GM20431 (cell line): ENCODE data around the gene KLF8.
"Not testable (repeated sequence)": the region's sequence is repeated elsewhere in the genome, so short reads cannot be mapped to it uniquely, and the experiment has no call there.

Source experiments
- in situ Hi-C: fragments of 300-500 bp; cut with MseI, MboI; formaldehyde crosslinking; loops from one replicate; pipeline ENCODE4 v1.15.0; 2020; ENCODE audit warnings: low sequenced_read_pairs; ENCODE audit not compliant: unreplicated experiment

Gene KLF8

GRCh38 chrX:56232221-56233082 lies at the start of gene KLF8:
Gene KLF8 (plus strand): TSS chrX:56232356. CDS start chrX:56233335, 979 bp downstream.
- in situ Hi-C loops: no loop called here

DNA sequence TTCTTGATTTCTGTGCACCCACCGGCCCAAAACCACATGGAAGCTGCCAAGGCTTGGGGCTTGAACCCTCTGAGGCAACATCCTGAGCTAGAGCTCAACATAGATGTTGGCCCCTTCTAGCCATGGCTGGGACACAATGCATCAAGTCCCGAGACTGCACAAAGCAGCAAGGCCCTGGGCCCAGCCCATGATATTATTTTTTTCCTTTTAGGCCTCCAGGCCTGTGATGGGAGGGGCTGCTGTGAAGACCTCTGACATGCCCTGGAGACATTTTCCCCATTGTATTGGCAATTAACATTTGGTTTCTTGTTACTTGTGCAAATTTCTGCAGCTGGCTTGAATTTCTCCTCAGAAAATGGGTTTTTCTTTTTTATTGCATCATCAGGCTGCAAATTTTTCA lies 25.2 kb upstream of the KLF8 start:
- in situ Hi-C loops: not testable (repeated sequence)

GRCh38 chrX:56211701-56212100 lies 20.5 kb upstream of the KLF8 start:
- in situ Hi-C loops: no loop called here

DNA sequence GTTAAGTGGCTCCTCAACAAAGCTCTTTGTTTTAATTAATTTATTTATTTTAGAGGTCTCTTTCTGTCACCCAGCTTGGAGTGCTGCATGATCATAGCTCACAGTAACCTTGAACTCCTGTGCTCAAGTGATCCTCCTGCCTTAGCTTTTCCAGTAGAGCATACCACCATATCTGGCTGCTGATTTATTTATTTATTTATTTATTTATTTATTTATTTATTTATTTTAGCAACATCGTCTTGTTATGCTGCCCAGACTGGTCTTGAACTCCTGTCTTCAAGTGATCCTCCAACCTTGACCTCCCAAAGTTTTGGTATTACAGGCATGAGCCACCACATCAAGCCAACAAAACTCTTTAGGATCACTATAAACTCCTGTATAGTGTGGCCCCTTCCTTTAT lies 15.8 kb upstream of the KLF8 start:
- in situ Hi-C loops: no loop called here

DNA sequence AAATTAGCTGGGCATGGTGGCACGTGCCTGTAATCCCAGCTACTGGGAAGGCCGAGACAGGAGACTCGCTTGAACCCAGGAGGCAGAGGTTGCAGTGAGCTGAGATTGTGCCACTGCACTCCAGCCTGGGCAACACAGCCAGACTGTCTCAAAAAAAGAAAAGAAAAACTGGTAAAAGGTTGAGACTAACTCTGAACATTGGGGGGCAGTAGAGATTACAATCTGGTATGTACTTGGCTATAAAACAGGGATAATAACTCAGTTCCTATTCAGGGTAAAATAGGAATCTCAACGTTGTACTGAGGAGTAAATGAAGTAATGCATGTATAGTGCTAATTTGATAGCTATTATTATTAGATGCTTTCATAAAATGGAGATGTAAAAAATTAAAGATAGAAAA lies 12.5 kb upstream of the KLF8 start:
- in situ Hi-C loops: no loop called here

- in situ Hi-C loops: no loop called here
Observed at GRCh38 chrX:56221101-56221500, 11.1 kb upstream of the KLF8 start.

DNA sequence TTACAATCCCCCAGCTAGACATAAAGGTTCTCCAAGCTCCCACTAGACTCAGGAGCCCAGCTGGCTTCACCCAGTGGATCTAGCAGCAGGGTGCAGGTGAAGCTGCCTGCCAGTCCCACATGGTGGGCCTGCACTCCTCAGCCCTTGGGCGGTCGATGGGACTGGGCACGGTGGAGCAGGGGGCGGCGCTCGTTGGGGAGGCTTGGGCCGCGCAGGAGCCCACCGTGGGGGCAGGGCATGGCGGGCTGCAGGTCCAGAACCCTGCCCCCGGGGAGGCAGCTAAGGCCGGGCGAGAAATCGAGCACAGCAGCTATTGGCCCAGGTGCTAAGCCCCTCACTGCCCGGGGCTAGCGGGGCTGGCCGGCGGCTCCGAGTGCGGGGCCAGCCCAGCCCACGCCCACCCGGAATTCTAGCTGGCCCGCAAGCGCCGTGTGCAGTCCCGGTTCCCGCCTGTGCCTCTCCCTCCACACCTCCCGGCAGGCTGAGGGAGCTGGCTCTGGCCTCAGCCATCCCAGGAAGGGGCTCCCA lies 9.6 kb upstream of the KLF8 start:
- in situ Hi-C loops: no loop called here

DNA sequence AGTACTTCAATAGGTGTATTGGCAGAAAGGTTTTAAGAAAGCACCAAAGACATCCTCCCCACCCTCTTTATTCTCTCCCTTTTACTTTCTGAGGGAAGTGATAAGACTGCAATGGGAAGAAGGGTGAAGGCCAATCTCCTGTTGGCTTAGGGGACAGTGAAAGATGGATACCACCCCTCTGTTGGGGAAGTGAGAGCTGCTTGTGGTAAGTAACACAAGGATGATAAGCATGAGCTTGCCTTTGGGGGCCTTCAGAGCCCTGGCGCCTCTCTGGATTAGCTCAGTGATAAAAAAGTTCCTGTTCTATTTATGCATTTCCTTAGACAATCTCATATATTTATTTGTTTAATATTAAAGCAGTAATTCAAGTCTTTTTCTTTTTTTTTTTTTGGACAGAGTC lies 5.2 kb upstream of the KLF8 start:
- in situ Hi-C loops: no loop called here

DNA sequence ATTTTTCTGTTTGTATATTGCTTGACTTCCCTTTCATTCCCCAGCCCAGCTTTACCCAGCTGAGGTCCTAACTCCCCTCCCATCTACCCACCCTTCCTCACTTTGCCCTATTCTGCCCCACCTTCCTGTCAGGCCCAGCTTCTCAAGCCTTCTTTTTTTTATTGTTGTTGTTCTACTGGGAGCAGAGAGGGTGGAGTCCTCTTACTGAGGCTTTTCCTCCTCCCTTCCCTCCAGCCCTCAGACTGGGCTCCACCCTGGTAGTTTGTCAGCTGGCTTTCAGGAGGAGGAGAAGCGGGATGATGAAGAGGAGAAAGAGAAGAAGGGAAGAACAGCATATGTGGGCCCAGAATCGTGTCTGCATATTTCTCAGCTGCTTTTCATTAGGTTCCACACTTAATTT lies 3.2 kb upstream of the KLF8 start:
- in situ Hi-C loops: no loop called here

DNA sequence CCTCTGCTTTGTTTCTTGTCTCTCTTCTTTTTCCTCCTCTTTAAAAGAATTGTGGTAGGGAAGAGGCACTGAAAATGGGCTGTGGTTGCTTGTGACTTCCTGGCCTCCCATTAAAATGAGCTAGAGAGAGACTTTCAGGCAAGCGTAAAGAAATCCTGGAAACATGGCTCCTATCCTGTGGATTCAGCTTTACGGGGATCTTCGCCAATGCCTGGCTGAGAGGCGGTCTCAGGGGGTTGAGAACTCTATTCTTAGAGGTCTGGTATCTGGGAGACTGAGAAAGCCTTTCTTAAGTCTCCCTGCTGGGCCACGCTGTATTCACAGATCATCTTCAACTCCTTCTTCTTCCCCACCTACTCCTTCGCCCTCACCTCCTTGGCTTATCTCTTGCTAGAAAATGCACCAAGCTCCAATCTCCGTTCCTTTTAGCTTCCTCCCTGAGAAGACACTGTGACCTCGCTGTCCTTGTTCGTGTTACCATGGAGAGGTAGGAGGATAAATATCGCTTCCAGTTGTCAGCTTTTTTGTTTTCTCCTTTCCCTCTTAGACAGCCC lies 542 bp upstream of the KLF8 start:
- in situ Hi-C loops: no loop called here

GRCh38 chrX:56233100-56233499 lies 944 bp downstream of the KLF8 start:
- in situ Hi-C loops: no loop called here

DNA sequence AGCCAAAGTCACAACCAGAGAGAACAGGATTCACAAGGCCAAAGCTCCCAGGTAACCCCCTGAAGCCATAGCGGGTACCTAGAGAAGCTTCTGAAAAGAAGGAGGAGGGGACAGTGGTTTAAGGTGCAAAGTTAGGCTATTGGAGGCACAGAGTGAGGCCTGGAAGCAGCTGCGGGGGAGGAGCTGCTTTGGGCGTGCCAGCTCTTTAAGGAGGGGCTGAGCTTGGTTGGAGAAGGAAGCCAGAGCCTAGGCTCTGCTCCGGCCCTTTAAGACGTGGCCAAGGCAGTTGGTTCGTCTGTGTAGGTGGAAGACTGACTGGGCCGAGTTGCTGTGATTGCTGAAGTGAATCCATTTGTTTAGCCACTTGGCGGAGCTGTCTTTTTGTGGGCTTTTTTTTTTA lies 1.5 kb downstream of the KLF8 start:
- in situ Hi-C loops: no loop called here

DNA sequence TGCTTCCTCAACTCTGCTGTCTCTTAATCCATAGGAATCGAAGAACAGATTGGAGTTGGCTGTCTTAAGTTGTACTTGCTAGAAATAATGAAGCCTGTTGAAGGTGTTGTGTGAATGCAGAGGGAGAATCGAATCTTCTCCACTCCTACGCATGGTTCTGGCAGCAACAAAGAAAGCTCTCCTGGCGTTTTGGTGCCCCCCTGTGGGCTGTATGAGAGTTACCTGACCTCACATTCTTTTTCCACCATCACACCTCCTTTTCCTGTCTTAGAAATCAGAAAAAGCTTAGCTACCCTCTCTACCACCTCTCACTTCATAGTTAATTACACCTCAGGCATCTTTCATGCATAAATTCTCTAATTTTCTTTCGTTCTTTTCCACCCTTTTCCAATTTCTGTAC lies 16.3 kb downstream of the KLF8 start:
- in situ Hi-C loops: no loop called here

DNA sequence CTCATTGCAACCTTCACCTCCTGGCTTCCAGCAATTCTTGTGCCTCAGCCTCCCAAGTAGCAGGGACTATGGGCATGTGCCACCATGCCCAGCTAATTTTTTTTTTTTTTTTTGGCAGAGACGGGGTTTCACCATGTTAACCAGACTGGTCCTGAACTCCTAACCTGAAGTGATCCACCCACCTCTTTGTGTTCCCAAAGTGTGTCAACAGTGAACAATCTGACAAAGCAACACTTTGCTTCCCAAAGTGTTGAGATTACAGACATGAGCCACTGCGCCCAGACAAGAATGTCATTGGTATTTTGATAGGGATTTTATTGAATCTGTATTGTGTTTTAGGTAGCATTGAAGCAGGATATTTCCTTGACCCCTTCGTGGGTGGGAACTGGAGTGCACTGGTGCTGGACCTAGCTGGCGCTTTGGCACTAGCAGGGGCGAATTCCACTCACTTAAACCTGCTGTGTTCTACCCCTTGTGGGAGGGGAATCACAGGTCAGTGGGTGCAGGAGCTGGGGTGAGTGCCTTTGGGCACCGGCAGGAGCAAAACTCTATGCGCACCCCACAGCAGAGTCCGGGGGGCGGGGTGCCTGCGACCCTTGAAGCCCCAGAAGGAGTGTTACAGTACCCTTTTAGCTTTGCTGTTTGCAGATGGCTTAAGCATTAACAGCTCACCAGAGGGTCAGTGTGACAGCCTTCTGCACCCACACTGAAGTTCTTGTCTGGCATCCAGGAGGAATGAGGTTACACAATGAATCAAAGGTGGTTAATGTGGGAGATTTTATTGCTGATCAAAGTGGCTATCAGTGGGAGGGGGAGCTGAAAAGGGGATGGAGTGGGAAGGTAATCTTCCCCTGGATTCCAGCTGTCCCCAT lies 21.9 kb downstream of the KLF8 start:
- in situ Hi-C loops: no loop called here

DNA sequence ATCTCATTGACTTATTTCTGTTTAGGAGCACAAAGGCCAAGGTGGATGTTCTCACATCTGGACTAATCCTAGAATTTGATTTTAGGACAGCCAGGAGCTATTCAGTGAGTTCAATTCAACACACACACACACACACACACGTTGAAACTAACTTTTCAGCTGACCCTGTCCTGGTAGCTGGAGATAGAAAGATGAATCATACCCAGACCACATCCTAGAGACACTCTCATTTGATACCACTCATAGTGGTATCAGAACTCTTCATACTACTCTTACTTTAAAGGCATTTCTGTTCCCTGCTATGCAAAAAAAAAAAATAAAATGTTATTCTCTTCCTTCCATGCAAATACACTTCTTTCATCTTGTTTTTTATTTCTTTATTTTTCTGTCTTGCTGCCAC lies 36.7 kb downstream of the KLF8 start:
- in situ Hi-C loops: no loop called here

DNA sequence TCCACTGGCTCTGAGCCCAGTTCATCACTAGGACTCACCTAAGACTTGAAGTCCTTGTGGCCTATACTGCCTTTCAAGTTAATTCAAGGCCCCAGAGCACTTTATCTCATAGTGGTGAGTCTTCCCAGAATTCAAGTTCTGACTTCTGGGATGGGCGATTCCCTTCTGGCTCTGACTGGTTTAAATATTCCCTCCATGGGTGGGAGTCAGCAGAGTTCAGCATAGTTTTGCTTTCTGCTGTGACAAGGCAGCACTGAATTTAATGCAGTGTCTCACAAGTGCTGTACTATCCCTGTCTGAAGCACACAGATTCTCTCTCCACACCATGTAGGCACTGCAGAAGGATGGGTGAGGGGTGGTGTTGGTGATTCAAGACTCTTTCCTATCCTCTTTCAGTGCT lies 46.5 kb downstream of the KLF8 start:
- in situ Hi-C loops: loop anchor here (25.0 kb wide), 1 partner anchor 434 kb away; no protein-coding TSS in a partner anchor

- in situ Hi-C loops: loop anchor here (25.0 kb wide), 1 partner anchor 432 kb away; no protein-coding TSS in a partner anchor
Observed at GRCh38 chrX:56279863-56280262, 47.7 kb downstream of the KLF8 start.

DNA sequence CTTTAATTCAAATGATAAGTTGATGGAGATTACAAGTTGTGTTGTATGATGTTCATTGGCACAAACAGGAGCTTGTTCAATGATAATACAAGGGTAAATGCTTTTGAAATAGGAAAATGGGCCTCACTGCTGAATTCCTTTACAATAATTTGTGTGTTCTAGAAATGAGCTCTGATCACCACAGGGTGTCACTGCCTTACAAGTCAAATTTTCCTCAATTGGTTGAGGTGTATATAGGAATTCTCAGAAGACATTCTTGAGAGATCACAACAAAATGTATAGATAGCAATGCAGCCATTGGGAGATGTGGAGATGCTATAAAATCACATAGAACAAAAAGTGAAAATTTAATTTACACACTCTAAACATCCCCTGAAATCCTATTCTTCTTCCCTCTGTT lies 49.6 kb downstream of the KLF8 start:
- in situ Hi-C loops: loop anchor here (25.0 kb wide), 1 partner anchor 431 kb away; no protein-coding TSS in a partner anchor

- in situ Hi-C loops: loop anchor here (25.0 kb wide), 1 partner anchor 428 kb away; no protein-coding TSS in a partner anchor
Observed at GRCh38 chrX:56284269-56284668, 52.1 kb downstream of the KLF8 start.

GRCh38 chrX:56288608-56289007 lies 56.5 kb downstream of the KLF8 start:
- in situ Hi-C loops: loop anchor here (25.0 kb wide), 1 partner anchor 424 kb away; no protein-coding TSS in a partner anchor
